ENCODE measurements around the gene LMX1B. TPM values are rescaled to one million over a fixed set of nuclear protein-coding genes. Genes with fewer than 3 reads are reported as not detected.
A peak's percentile ranks its signal among the peaks of the same experiment; 100 is the strongest.

LMX1B gene
- total RNA-seq, 2 donors from 2014 or later = 0.74 to 1.3 TPM

GRCh38 chr9:126586236-126586635 lies 27.5 kb upstream of the LMX1B start:
- no peak for DNase-seq (ENCODE audit: low spot score)
- Histone ChIP-seq H3K27me3 (no peaks in the 10 kb centered on the region), H3K9me3 (no peaks in the 10 kb centered on the region), H3K27ac (no peak overlapping the region), H3K36me3 (no peaks in the 10 kb centered on the region), H3K4me1 (peaks cover 0 to 25% of the 10 kb centered on the region in 2 donors), H3K4me3 (no peak overlapping the region)
- TF ChIP-seq CTCF (IDR thresholded peaks at IDR 0.05) = no peak

- Histone ChIP-seq H3K27ac (peak overlapping the region; percentile 56 to 73), H3K9me3 (no peaks in the 10 kb centered on the region), H3K27me3 (no peaks in the 10 kb centered on the region), H3K4me3 (no peak overlapping the region), H3K36me3 (no peaks in the 10 kb centered on the region), H3K4me1 (peaks cover 0 to 25% of the 10 kb centered on the region in 2 donors)
- DNase-seq (ENCODE audit: low spot score) = peak; percentile 76
- no peak for TF ChIP-seq CTCF (IDR thresholded peaks at IDR 0.05)
Measured at GRCh38 chr9:126587187-126588185, 26.2 kb upstream of the LMX1B start.

GRCh38 chr9:126588491-126589168 lies 25.1 kb upstream of the LMX1B start:
- TF ChIP-seq CTCF (IDR thresholded peaks at IDR 0.05) = no peak
- Histone ChIP-seq H3K4me1 (peaks cover 0 to 25% of the 10 kb centered on the region in 2 donors), H3K27ac (peak overlapping the region; percentile 56 to 73), H3K36me3 (no peaks in the 10 kb centered on the region), H3K27me3 (no peaks in the 10 kb centered on the region), H3K4me3 (no peak overlapping the region), H3K9me3 (no peaks in the 10 kb centered on the region)
- no peak for DNase-seq (ENCODE audit: low spot score)

GRCh38 chr9:126589349-126589748 lies 24.4 kb upstream of the LMX1B start:
- Histone ChIP-seq H3K36me3 (no peaks in the 10 kb centered on the region), H3K9me3 (no peaks in the 10 kb centered on the region), H3K4me3 (no peak overlapping the region), H3K4me1 (peaks cover 0 to 25% of the 10 kb centered on the region in 2 donors), H3K27me3 (no peaks in the 10 kb centered on the region), H3K27ac (no peak overlapping the region)
- no peak for TF ChIP-seq CTCF (IDR thresholded peaks at IDR 0.05)
- DNase-seq (ENCODE audit: low spot score) = peak; percentile 65

- H3K4me1 ChIP-seq = peaks cover 0 to 25% of the 10 kb centered on the region in 2 donors
- H3K9me3 ChIP-seq = no peaks in the 10 kb centered on the region
- no peak overlapping the region for H3K27ac ChIP-seq
- no peaks in the 10 kb centered on the region for H3K36me3 ChIP-seq
- DNase-seq (ENCODE audit: low spot score) = no peak
- no peaks in the 10 kb centered on the region for H3K27me3 ChIP-seq
- no peak for TF ChIP-seq CTCF (IDR thresholded peaks at IDR 0.05)
- H3K4me3 ChIP-seq = no peak overlapping the region
Measured at GRCh38 chr9:126591083-126591482, 22.6 kb upstream of the LMX1B start.

All from right atrium auricular region (tissue), 2 donors.